Neuronal stem cell (in vitro differentiated cells): Measurements from ENCODE around the gene KRTAP5-7.

ENCODE experiments used
- DNase-seq: peaks from one replicate; pipeline ENCODE4 v3.0.0-alpha.2; 2013; ENCODE audit warnings: low spot score
- H2AFZ ChIP-seq: one replicate; pipeline ENCODE4 v1.6.1; 2013; ENCODE audit warnings: mild to moderate bottlenecking, low read length, inconsistent platforms
- H2AK5ac ChIP-seq: 2 replicates; pipeline ENCODE4 v1.6.1; 2013; ENCODE audit warnings: low read depth, mild to moderate bottlenecking, inconsistent platforms, low read length, moderate library complexity, mixed read lengths
- H2BK120ac ChIP-seq: 2 replicates; pipeline ENCODE4 v1.6.1; 2013; ENCODE audit warnings: low read depth, mild to moderate bottlenecking, inconsistent platforms, low read length, moderate library complexity, mixed read lengths
- H2BK12ac ChIP-seq: one replicate; pipeline ENCODE4 v1.6.1; 2013; ENCODE audit warnings: low read length, inconsistent platforms
- H2BK15ac ChIP-seq: 2 replicates; pipeline ENCODE4 v1.6.1; 2013; ENCODE audit warnings: mild to moderate bottlenecking, low read length, inconsistent platforms, mixed read lengths
- H2BK5ac ChIP-seq: one replicate; pipeline ENCODE4 v1.6.1; 2013; ENCODE audit warnings: inconsistent platforms, mild to moderate bottlenecking, low read length, moderate library complexity
- H3K14ac ChIP-seq: one replicate; pipeline ENCODE4 v1.6.1; 2013; ENCODE audit warnings: low read length, inconsistent platforms
- H3K18ac ChIP-seq: 2 replicates; pipeline ENCODE4 v1.6.1; 2013; ENCODE audit warnings: low read length, inconsistent platforms
- H3K23ac ChIP-seq: 2 replicates; pipeline ENCODE4 v1.6.1; 2013; ENCODE audit warnings: low read depth, mild to moderate bottlenecking, mixed read lengths, low read length, inconsistent platforms; ENCODE audit not compliant: poor library complexity
- H3K27ac ChIP-seq: replicated peaks from 3 replicates; pipeline ENCODE4 v1.5.1; 2013; ENCODE audit warnings: low read length, inconsistent platforms
- H3K27me3 ChIP-seq, 3 experiments: 2 replicates each; pipeline ENCODE4 v1.6.1; 2013; ENCODE audit warnings: low read length in 3 of 3, mild to moderate bottlenecking in 2 of 3, inconsistent platforms in 1 of 3, low read depth in 1 of 3, mixed read lengths in 1 of 3, moderate library complexity in 1 of 3; ENCODE audit not compliant: control insufficient read depth in 3 of 3, insufficient read depth in 3 of 3
- H3K36me3 ChIP-seq, 2 donors: replicated peaks in 1 of 2; 2 replicates each; pipeline ENCODE4 v1.6.1; 2013; ENCODE audit warnings: low read length in 2 of 2; ENCODE audit not compliant: control insufficient read depth in 2 of 2, insufficient read depth in 2 of 2
- H3K4ac ChIP-seq: 2 replicates; pipeline ENCODE4 v1.6.1; 2013; ENCODE audit warnings: inconsistent platforms, mild to moderate bottlenecking, low read length, moderate library complexity
- H3K4me1 ChIP-seq, 2 donors: 1 replicate in 1 of 2; 2 replicates in 1 of 2; pipeline ENCODE4 v1.6.1; 2013; ENCODE audit warnings: low read length in 2 of 2, low read depth in 1 of 2; ENCODE audit not compliant: control insufficient read depth in 2 of 2, insufficient read depth in 1 of 2
- H3K4me2 ChIP-seq: one replicate; pipeline ENCODE4 v1.6.1; 2013; ENCODE audit warnings: mild to moderate bottlenecking, low read length, inconsistent platforms; ENCODE audit not compliant: insufficient read depth, poor library complexity, severe bottlenecking
- H3K4me3 ChIP-seq, 2 donors: 2 replicates each; pipeline ENCODE4 v1.5.1; 2013; ENCODE audit warnings: low read length in 2 of 2, mild to moderate bottlenecking in 2 of 2, inconsistent platforms in 1 of 2, moderate library complexity in 1 of 2
- H3K79me1 ChIP-seq: one replicate; pipeline ENCODE4 v1.6.1; 2013; ENCODE audit warnings: low read depth, mild to moderate bottlenecking, inconsistent platforms, low read length, moderate library complexity
- H3K9ac ChIP-seq: one replicate; pipeline ENCODE4 v1.6.1; 2013; ENCODE audit warnings: mild to moderate bottlenecking, low read depth, low read length, inconsistent platforms; ENCODE audit not compliant: poor library complexity
- H3K9me3 ChIP-seq, 2 donors: replicated peaks in 1 of 2; 2 replicates each; pipeline versions ENCODE3 to v1.6.1; 2013; ENCODE audit warnings: low read length in 2 of 2, mild to moderate bottlenecking in 2 of 2, inconsistent platforms in 1 of 2, low read depth in 1 of 2, mixed read lengths in 1 of 2, moderate library complexity in 1 of 2; ENCODE audit not compliant: control insufficient read depth in 2 of 2, insufficient read depth in 1 of 2
- H4K8ac ChIP-seq: one replicate; pipeline ENCODE4 v1.6.1; 2013; ENCODE audit warnings: low read depth, mild to moderate bottlenecking, inconsistent platforms, low read length, moderate library complexity
- H4K91ac ChIP-seq: one replicate; pipeline ENCODE4 v1.6.1; 2013; ENCODE audit warnings: low read length, low read depth, mild to moderate bottlenecking, inconsistent platforms; ENCODE audit not compliant: poor library complexity
- WGBS, 2 donors: extraction: QIAGEN DNeasy Blood & Tissue Kit; methylation state at CpG; one replicate each; pipeline ENCODE4 v1.1.7; 2013; ENCODE audit warnings: missing lambda C conversion rate in 2 of 2, mixed read lengths in 1 of 2; ENCODE audit not compliant: insufficient read length in 2 of 2, insufficient replicate concordance in 1 of 2; ENCODE audit errors: extremely low coverage in 2 of 2; 5-methylcytosine and 5-hydroxymethylcytosine counted together

Gene KRTAP5-7

DNA sequence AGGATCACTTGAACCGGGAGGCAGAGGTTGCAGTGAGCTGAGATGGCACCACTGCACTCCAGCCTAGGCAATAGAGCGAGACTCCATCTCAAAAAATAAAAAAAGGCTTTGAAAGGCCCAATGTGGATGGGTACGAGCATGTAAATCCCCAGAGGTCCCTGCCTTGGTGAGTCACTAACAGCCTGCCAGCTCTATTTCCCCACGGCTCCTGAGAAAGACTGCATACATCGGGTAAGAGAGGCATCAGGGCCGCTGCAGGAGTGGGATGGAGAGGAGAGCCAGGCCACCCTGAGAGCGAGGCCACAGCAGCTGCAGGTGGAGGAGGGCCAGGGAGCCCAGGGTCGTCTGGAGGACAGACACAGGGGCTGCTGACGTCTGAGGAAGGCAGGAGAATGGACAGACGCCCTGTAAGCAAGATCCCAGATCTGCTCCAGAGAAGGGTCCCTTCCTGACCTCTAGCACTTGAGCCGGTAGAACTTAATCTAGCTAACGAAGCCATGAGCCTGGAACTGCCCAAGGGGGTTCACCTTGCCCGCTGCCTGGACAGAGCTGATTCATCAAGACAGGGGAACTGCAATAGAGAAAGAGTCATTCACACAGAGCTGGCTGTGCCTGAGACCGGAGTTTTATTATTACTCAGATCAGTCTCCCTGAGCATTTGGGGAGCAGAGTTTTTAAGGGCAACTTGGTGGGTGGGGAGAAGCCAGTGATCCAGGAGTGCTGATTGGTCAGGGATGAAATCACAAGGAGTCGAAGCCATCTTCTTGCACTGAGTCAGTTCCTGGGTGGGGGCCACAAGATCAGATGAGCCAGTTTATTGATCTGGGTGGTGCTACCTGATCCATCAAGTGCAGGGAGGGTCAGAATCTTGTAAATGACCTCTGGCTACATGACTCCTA is 16.1 kb downstream of the KRTAP5-7 start:
- no peak overlapping the region for H2BK12ac ChIP-seq
- H3K23ac ChIP-seq = no peak overlapping the region
- H3K18ac ChIP-seq = peak overlapping the region; percentile 82
- no peaks in the 10 kb centered on the region for H3K36me3 ChIP-seq
- no CpG with 5 or more reads among the region's 15 CpGs for WGBS, 2 donors
- H3K9me3 ChIP-seq = peaks cover 0 to 3% of the 10 kb centered on the region in 2 donors
- no peaks in the 10 kb centered on the region for H3K4me1 ChIP-seq
- no peak overlapping the region for H2BK5ac ChIP-seq
- H2AFZ ChIP-seq = no peak overlapping the region
- no peak overlapping the region for H4K91ac ChIP-seq
- no peak overlapping the region for H2BK120ac ChIP-seq
- no peak overlapping the region for H2BK15ac ChIP-seq
- H3K4me2 ChIP-seq = no peak overlapping the region
- H3K4me3 ChIP-seq = no peak overlapping the region
- H3K9ac ChIP-seq = no peak overlapping the region
- H3K4ac ChIP-seq = no peak overlapping the region
- no peak overlapping the region for H2AK5ac ChIP-seq
- H3K27ac ChIP-seq = no peak overlapping the region
- no peak overlapping the region for H4K8ac ChIP-seq
- H3K14ac ChIP-seq = no peak overlapping the region
- H3K27me3 ChIP-seq = peaks cover 0 to 14% (median 0%) of the 10 kb centered on the region in 3 experiments
- DNase-seq = no peak
- H3K79me1 ChIP-seq = no peaks in the 10 kb centered on the region

DNA sequence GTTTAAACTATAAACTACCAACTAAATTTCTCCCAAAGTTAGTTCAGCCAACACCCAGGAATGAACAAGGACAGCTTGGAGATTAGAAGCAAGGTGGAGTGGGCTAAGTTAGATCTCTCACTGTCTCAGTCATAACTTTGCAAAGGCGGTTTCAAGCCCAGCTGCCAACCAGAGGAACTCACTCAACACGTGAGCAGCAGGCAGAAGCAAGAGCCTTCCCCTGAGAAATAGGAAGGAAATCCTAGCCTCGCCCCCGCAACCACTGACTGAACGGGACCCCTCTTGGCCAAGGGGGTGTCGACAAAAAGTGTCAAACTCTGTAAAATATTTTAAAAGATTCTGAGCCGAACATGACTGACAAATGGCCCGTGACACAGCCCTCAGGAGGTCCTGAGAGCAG is 16.8 kb downstream of the KRTAP5-7 start:
- Histone ChIP-seq H3K9me3 (peaks cover 0 to 3% of the 10 kb centered on the region in 2 donors), H3K14ac (no peak overlapping the region), H3K79me1 (no peaks in the 10 kb centered on the region), H3K9ac (no peak overlapping the region), H4K8ac (no peak overlapping the region), H3K23ac (no peak overlapping the region), H3K4ac (no peak overlapping the region), H2BK12ac (no peak overlapping the region), H2AK5ac (no peak overlapping the region), H4K91ac (no peak overlapping the region), H3K27ac (no peak overlapping the region), H3K18ac (no peak overlapping the region), H2BK120ac (no peak overlapping the region), H2BK5ac (no peak overlapping the region), H3K27me3 (peaks cover 0 to 10% (median 0%) of the 10 kb centered on the region in 3 experiments), H2AFZ (no peak overlapping the region), H3K4me3 (no peak overlapping the region), H2BK15ac (no peak overlapping the region), H3K36me3 (no peaks in the 10 kb centered on the region), H3K4me2 (no peak overlapping the region), H3K4me1 (no peaks in the 10 kb centered on the region)
- no peak for DNase-seq
- no CpG with 5 or more reads among the region's 8 CpGs for WGBS, 2 donors

DNA sequence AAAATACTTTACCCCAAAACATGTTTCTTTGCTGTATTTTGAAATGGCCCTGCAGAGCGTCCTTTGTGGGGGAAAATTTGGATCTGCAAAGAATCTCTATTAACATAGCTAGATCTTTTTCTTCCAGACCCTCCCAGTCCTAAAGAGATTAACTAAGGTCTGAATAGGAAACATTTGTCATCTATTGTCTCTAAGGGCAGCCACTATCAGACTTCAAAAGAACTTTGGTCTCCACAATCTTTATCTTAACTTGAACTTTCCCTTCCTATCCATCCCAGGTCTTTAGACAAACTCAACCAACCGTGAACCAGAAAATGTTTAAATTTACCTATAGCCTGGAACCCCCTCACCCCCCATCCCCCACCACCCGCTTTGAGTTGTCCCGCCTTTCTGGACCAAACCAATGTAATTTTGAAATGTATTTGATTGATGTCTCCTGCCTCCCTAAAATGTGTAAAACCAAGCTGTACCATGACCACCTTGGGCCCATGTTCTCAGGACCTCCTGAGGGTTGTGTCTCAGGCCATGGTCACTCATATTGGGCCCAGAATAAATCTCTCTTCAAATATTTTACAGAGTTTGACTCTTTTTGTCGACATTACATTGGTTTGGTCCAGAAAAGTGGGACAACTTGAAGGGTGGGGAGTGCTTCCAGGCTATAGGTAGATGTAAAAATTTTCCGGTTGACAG is 17.6 kb downstream of the KRTAP5-7 start:
- Histone ChIP-seq H3K36me3 (no peaks in the 10 kb centered on the region), H3K4me1 (no peaks in the 10 kb centered on the region), H3K4me3 (no peak overlapping the region), H3K4ac (no peak overlapping the region), H4K91ac (no peak overlapping the region), H2AFZ (no peak overlapping the region), H4K8ac (no peak overlapping the region), H2BK120ac (no peak overlapping the region), H3K79me1 (no peaks in the 10 kb centered on the region), H3K9me3 (peaks cover 0 to 3% of the 10 kb centered on the region in 2 donors), H3K27ac (no peak overlapping the region), H2AK5ac (no peak overlapping the region), H2BK15ac (no peak overlapping the region), H3K23ac (no peak overlapping the region), H3K27me3 (peaks cover 0 to 5% (median 0%) of the 10 kb centered on the region in 3 experiments), H3K18ac (no peak overlapping the region), H3K9ac (no peak overlapping the region), H2BK12ac (no peak overlapping the region), H3K14ac (no peak overlapping the region), H3K4me2 (no peak overlapping the region), H2BK5ac (no peak overlapping the region)
- DNase-seq = no peak
- WGBS, 2 donors = no CpG with 5 or more reads among the region's 6 CpGs

DNA sequence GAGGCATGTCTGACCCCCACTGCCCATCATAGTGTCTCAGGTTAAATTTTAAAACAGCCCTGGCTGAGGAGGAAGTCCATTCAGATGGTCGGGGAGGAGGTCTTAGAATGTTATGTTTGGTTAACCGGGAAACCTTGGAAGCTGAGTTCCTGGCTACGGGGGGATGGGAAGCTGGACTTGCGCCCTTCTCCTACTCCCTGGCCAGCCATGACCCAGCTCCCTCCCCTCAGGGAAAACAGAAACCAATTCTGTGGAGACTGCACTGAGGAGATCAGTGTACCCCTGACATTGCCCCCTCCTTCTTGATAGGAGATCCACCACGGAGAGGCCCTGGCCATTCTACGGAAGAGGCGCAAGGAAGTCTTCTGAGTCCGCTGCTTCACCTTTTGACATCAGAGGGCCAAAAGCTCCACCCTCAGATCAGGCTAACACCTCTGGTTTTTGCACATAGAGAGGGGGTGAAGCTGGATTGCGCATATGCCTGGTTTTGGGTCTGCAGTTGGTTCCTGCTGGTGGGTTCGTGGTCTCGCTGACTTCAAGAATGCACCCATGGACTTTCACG is 18.4 kb downstream of the KRTAP5-7 start:
- Histone ChIP-seq H3K23ac (no peak overlapping the region), H4K8ac (no peak overlapping the region), H4K91ac (no peak overlapping the region), H3K4me1 (no peaks in the 10 kb centered on the region), H2BK5ac (no peak overlapping the region), H3K9me3 (peaks cover 0 to 3% of the 10 kb centered on the region in 2 donors), H2AK5ac (peak overlapping the region; percentile 22), H2BK120ac (no peak overlapping the region), H3K14ac (no peak overlapping the region), H2BK15ac (no peak overlapping the region), H3K36me3 (no peaks in the 10 kb centered on the region), H3K79me1 (no peaks in the 10 kb centered on the region), H3K27me3 (peaks cover 0 to 5% (median 0%) of the 10 kb centered on the region in 3 experiments), H2AFZ (no peak overlapping the region), H3K9ac (no peak overlapping the region), H3K18ac (no peak overlapping the region), H3K27ac (no peak overlapping the region), H3K4me3 (no peak overlapping the region), H2BK12ac (no peak overlapping the region), H3K4ac (no peak overlapping the region), H3K4me2 (no peak overlapping the region)
- DNase-seq = no peak
- no CpG with 5 or more reads among the region's 12 CpGs for WGBS, 2 donors
